ENCODE data around the gene NUP85.
A peak's percentile ranks its signal among the peaks of the same experiment; 100 is the strongest.
"Not testable (repeated sequence)": the region's sequence is repeated elsewhere in the genome, so short reads cannot be mapped to it uniquely, and the experiment has no call there.

The NUP85 gene

DNA sequence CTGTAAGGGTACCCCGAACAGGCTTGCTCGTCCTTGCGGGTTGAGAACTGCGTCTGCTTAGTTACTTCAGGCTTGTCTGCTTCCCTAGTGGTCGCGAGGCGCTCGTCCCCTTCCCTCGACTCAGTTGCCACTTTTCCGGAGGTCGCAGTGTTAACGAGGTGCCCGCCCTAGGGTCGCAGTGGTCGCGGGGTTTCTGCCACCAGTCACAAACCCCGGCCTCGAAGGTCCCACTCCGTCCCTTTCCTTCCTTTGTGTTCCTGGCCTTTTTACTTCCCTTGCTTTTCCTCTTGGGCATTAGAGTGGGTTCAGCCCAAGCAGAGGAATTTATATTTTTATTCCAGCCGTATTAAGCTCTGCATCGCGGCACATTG, 299 bp downstream of the NUP85 start:
- no peak for DNase-seq (ENCODE audit: low read depth, low spot score)

DNA sequence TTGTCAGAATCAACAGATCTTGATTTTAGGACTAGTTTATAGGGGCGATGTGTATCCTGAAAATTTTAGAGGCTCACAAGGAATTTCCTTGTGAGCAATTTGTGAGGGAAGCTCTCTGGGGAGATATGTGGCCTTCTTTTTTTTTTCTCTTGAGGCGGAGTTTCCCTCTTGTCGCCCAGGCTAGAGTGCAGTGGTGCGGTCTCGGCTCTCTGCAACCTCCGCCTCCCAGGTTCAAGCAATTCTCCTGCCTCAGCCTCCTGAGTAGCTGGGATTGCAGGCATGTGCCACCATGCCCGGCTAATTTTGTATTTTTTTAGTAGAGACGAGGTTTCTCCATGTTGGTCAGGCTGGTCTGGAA, 1.6 kb downstream of the NUP85 start:
- not testable (repeated sequence) for DNase-seq (ENCODE audit: low read depth, low spot score)

DNA sequence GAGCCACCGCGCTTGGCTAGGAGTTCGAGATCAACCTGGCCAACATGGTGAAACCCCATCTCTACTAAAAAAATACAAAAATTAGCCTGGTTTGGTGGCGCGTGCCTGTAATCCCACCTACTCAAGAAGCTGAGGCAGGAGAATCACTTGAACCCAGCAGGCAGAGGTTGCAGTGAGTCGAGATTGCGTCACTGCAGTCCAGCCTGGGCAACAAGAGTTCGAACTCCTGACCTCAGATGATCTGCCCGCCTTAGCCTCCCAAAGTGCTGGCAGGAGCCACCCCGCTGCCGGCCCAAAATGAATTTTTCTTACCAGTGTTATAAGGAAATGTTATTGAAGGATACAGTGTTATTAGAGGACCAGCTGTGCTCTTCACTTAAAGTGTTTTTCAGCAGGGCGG, 2.3 kb downstream of the NUP85 start:
- no peak for DNase-seq (ENCODE audit: low read depth, low spot score)

DNA sequence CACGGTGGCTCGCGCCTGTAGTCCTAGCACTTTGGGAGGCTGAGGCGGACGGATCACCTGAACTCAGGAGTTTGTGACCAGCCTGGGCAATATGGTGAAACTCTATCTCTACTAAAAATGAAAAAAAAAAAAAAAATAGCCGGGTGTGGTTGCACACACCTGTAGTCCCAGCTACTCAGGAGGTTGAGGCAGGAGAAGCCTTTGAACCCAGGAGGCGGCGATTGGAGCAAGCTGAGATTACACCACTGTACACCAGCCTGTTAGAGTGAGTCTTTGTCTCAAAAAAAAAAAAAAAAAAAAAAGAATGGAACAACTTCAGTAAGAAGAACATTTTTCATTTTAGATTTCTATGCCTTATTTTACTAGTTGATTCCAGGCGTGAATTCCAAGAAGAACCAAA, 2.7 kb downstream of the NUP85 start:
- no peak for DNase-seq (ENCODE audit: low read depth, low spot score)

DNA sequence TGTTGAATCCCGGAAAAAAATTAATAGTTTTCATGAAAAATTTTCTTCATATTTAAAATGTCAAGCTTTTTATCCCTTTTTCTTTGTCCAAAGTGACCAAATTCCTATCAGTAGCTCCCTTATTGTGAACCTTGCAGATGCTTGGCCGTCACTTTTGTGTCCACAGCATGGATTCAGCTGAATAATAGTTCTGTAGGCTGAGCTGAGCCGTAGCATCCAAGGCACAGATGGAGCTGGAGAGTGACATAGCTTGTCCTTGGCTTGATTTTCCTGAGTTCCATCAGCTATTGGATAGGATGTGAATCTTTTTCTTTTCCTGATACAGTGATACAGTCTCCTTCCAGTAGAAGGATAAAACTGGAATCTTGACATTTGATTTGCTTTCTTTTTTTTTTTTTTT, 3.6 kb downstream of the NUP85 start:
- DNase-seq (ENCODE audit: low read depth, low spot score): no peak

DNA sequence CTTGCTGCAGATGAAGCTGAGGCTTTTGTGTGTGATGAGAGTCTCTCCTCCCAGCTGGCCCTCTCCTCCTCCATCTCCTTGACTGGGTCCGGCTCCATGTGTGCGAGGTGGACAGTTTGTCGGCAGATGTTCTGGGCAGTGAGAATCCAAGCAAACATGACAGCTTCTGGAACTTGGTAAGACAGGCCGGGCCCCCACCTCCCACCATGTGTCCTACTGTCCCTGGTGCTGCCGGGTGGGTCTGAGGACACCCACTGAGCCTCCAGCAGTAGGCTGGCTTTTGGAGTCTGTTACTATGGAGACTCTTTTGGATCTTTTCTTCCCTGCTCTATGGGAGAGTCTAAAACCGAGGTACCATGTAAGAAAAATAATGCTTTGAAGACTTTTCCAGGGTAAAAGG, 12.7 kb downstream of the NUP85 start:
- DNase-seq (ENCODE audit: low read depth, low spot score): no peak

DNA sequence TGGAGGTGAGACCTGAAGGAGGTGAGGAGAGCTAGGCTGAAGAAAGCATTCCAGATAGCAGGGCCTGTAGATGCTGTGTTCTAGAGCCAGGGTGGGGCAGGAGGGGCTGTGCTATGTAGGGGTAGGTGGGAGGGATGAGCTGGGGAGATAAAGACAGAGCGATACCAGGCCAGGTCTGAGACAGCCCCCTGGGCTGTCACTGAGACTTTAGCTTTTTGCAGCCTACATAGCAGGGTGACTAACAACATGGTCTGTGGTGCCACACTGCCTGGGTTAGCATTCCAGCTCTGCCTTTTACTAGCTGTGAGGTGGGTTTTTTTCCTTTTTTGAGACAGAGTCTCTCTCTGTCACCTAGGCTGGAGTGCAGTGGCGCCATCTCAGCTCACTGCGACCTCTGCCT, 14.3 kb downstream of the NUP85 start:
- no peak for DNase-seq (ENCODE audit: low read depth, low spot score)

DNA sequence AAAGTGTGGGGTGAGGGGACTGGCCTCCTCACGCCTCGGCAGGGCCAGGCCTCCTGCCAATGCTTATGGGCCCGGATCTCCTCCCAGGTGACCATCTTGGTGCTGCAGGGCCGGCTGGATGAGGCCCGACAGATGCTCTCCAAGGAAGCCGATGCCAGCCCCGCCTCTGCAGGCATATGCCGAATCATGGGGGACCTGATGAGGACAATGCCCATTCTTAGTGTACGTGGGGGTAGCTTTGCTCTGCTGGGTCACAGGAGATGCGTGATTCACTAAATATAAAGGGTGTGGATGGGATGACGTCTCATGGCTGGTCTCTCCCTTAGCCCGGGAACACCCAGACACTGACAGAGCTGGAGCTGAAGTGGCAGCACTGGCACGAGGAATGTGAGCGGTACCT, 19.5 kb downstream of the NUP85 start:
- DNase-seq (ENCODE audit: low read depth, low spot score): no peak

DNA sequence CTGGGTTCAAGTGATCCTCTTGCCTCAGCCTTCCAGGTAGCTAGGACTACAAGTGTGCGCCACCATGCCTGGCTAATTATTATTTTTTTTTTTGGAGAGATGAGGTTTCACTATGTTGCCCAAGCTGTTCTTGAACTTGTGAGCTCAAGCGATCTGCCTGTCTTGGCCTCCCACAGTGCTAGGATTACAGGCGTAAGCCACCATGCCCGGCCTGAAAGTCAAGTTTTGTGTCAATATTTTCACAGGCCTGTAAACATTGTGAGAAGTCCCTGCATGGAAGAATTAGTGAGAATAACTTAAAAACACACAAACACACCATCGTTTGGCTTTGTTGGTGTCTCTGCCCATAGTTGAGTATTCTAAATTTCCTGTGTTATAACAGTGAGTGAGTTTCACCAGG, 22.2 kb downstream of the NUP85 start:
- no peak for DNase-seq (ENCODE audit: low read depth, low spot score)

DNA sequence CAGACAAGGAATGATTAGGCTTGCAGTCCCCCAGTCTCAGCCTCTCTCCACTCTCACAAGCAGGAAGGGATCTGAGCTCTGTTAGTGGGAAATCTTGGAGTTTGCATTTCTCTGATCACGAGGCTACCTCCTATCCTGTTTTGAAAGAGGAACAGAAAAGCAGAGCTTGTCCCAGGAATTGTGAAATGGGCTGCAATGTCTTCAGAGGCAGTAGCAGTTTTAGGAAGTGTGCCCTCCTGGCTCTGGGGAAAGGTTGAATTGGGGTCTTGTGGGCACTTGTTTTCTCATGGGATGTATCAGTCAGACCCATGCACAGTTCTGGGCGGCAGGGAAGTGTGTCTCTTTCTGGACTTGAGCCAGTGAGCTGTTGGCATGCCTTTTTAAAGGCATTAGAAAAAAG, 22.8 kb downstream of the NUP85 start:
- no peak for DNase-seq (ENCODE audit: low read depth, low spot score)

DNA sequence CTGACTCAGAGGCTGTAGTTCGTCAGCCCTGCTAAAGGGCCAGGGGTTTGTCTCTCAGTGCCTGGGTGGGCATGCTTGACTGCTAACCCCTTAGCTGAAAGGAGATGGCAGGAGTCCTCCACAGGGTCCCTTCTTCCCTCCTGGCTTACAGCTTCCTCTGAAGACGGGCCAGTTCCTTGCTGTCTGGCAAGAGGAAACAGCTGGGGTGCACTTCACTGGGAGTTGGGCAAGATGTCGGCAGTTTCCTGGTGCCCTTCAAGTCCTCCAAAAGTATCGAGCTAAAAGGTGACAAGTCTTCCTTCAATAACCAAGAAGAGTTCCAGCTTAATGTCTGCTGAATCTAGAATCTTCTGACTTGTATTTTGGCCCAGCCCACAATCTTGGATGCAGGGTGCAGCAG, 23.4 kb downstream of the NUP85 start:
- no peak for DNase-seq (ENCODE audit: low read depth, low spot score)

DNA sequence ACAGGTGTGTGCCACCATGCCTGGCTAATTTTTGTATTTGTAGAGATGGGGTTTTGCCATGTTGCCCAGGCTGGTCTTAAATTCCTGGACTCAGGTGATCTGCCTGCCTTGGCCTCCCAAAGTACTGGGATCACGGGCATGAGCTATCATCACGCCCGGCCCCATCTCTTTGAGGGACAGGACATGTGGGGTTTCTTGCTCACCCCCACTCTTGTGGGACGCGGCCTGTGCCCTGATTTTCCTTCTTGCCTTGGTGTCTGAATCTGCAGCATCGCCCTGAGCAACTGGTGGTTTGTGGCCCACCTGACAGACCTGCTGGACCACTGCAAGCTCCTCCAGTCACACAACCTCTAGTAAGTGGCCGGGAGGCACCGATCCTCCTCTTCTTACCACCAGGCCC, 25.6 kb downstream of the NUP85 start:
- DNase-seq (ENCODE audit: low read depth, low spot score): no peak

DNA sequence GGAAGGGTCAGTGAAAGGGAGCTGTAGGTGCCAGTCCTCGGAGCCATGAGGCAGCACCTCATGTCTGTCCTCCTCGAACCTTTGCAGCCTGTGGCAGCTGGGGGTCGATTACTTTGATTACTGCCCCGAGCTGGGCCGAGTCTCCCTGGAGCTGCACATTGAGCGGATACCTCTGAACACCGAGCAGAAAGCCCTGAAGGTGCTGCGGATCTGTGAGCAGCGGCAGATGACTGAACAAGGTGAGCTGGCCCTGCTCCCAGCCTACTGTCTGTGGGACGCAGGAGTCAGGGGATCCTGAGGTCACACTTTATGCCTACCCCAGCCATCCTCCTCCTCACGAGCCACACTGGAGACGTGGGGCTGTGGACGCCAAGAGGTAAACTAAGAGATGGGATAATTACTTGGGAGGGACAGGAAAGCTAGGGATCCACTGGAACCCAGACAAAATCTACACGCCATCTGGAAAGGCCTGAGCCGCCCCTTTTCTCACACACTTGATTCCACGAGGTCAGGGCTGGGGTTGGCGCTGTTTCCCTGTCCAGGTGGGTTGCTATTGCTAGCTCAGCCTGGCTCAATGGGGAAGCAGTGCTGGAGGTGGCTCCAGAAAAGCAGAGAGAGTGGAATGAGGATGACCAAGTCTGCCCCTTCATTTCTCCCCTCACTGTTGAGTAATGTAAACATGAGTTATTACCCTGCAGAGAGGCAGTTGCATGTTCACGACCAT, 26.4 kb downstream of the NUP85 start:
- DNase-seq (ENCODE audit: low read depth, low spot score): no peak

DNA sequence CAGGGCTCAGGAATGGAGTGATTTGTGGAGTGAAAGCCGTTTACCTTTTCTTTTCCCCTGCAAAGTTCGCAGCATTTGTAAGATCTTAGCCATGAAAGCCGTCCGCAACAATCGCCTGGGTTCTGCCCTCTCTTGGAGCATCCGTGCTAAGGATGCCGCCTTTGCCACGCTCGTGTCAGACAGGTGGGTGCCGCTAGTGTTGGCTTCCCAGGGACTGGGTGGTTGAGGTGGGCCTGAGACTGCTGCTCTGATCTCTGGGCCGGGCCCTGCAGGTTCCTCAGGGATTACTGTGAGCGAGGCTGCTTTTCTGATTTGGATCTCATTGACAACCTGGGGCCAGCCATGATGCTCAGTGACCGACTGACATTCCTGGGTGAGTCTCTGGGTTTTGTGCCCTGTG, 27.3 kb downstream of the NUP85 start:
- no peak for DNase-seq (ENCODE audit: low read depth, low spot score)

DNA sequence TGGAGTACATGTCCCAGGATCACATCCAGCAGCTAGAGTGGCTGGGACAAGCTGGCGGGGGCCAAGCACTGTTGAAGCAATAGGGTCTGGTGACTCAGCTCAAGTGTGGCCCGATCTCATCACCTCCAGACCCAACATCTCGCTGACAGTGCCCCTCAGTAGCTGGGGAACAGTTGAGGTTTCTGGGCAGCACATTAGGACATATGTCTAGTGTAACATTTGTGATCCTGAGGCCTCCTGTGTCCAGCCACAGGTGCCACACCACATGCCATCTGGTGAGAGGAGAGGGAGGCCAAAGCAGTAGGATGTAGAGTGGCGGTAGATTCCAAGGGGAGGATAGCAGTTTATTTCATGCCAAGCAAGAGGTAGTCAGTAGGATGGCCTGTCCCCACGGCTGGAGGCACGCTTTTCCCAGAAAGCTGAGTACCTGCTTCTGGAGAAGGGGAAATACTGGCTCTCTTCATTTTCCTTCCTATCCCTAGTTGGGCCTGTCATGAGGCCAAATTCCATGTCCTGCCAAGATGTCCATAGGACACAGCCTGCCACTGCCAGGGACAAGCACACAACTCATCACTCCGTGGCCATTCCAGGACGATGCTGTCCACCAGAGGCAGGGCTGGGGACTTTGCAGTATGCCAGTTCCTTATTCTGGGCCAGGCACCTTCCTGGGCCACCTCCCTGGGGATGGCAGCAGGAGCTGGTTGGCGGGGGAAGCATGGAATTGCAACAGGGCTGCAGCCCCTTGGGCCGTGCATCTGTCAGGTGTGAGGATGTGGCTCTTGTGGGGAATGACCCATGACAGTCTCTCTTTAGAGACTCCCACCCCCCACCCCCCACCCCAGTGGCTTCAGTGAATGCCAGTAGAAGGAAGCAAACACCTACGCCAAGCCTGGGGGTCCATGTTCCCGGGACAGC, 31.9 kb downstream of the NUP85 start:
- no peak for DNase-seq (ENCODE audit: low read depth, low spot score)

DNA sequence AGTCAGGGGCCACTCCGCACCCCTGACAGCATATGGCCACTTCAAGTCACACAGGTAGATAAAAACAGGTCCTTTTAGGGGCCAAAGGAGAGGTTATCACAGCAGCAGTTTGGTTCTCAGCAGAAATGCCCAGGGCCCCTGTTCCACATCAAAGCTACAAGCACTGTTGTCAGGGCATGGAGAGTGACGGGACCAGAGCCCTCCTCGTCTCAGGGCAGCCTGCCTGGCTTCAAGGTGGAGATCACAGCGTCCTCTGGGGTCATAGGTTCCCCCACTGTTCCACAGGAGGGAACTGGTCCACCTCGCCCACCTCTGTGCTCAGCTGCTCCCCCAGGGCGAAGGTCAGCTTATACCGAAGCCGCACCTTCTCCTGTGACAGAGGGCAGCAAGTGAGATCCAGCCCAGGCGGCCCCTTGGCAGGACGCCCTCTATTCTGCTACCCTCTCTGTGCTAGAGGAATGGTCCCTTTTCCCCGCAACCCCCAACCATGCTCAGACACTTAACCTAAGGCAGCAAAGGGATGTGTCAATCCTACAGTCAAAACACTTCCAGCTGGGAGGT, 32.6 kb downstream of the NUP85 start:
- DNase-seq (ENCODE audit: low read depth, low spot score): no peak

DNA sequence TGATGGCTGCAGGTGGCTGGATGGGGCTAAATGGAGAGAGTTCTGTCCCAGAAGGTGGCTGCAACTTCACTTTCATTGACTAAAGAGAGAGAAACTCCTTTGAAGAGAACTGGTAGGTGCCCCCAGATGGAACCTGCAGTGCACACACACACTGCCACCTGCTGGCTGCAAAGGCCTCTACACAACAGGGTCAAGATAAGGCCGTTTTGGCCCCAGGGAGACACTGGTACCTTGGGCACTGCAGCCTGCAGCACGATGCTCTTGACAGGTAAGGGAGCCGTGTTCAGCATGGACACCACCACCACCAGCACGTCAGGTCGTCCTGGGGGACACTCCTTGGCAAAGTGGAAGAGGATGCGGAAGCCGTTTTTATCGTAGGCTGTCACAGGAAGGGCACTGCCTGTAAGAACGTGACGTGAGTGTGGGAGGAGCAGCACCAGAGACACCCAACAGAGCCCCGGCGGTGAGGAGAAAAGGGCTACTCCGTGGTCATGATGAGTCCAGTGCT, 33.3 kb downstream of the NUP85 start:
- peak; percentile 39 for DNase-seq (ENCODE audit: low read depth, low spot score)

DNA sequence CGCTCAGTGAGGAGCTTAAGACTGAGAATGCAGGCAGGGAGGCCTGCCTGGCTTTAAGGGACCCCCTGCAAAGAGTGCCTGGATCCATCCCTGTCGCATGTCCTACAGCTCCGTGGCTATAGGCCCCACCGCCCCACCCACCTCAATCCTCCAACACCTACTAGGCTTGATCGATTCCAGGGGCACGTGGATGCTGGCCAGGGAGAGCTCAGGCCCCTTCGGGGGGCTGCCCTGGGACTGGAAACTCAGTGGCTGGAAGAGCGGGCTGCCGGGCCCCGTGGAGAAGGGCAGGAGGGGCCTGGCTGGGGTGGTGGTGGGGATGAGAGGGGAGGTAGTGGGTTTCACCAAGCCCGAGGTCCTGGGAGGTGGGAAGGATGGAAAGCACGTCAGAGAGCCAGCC, 33.7 kb downstream of the NUP85 start:
- no peak for DNase-seq (ENCODE audit: low read depth, low spot score)

DNA sequence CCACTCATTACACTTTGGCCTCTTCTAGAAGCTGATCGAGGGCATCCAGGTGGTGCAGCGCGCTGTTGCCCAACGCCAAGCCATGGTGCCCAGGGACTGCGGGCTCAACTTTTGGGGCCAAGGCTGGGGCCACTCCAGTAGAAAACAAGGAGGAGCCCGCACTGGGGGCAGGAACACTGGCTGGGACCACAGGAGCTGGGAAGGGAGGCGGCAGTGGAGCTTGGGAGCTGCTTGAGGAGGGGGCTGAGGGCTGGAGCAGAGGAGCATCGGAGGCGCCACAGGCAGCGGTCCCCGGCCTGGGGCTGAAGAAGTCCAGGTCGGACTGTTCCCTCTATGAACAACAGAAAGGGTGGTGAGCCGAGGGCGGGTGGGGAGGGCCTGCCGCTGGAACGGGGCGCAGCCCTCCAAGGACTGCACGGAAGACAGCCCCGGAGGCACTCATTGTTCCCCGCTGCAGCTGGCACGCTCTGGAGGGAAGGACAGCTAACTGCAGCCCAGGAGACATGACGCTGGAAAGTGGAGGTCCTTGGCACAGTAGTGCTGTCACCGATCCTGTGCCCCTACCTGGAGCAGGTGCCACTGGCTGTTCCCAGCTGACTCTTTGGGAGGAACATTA, 34.4 kb downstream of the NUP85 start:
- DNase-seq (ENCODE audit: low read depth, low spot score): no peak

DNA sequence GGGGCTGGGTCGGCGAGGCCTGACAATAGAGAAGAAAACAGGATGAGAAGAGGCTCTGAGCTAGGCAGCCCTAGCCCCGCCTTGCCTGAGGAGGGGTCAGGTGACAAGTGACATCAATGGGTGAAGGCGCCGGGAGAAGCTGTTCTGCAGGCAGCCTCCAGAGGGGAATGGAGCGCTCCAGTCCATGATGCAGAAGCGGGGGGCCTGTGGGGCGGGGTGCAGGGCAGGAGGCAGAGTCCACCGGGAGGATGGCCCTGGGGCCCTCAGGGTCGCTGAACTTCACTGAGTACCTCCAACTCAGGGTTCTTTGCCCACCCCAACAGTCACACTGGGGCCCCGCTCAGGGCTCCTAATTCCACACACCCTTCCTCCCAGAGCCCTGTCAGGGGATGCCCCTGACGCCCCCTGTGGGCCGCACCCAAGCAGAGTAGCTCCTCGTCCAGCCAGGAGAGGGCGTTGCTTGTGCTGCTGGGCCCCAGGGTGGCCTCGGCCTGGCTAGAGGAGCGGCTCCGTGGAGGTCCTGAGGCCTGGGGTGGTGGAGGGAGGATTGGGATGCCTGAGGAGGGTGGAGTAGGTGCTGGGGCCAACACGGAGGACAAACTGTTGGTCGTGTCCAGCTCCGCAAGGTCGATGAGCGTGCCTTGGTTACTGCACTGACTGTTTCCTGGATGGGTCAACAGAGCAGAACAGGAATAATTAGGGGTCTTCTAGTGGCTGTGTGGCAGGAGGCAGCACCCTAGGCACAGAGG, 35.1 kb downstream of the NUP85 start:
- no peak for DNase-seq (ENCODE audit: low read depth, low spot score)

DNA sequence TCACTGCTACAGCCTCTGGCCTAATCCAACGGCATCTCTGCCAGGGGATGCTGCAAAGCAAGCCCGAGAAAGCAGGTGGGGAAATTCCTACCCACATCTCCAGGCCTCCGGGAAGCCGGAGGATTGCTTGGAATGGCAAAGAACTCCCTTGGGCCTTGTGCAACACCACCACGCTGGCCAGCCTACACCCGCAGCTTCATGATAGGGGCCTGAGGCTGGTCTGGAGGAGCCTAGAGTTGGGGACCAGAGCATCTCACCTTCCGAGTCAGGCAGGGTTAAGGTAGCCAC, 35.6 kb downstream of the NUP85 start:
- DNase-seq (ENCODE audit: low read depth, low spot score): no peak

DNA sequence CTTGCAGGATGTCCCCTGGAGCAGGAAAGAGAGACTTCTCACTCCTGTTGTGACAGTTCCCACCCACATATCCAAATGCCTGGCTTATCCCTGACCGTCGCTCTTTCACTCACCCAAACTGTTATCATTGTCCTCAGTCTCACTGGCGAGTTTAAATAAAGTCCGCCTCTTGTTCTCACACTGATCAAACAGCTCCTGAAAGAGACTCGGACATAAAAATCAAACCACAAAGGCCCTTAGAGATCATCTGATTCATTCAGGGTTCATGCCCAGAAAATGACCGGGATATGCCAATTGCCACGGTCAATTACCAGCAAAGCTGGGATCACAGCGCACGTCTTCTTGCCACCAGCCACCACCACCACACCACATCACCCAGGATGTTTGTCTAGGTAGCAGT, 36.0 kb downstream of the NUP85 start:
- no peak for DNase-seq (ENCODE audit: low read depth, low spot score)

Data from activated CD4-positive, CD25-positive, alpha-beta regulatory T cell treated with anti-CD3 and anti-CD28 coated beads, Interleukin-2, amount 50 U/mL, for 16 hours (primary cell).